PC-3 (cell line): Measurements from ENCODE around the gene DOCK4.

ENCODE experiments used
- CTCF ChIP-seq: fragments of 300-600 bp; sonication (generic); conservative IDR thresholded peaks from 2 replicates; pipeline ENCODE4 v1.5.1; 2017; ENCODE audit warnings: antibody characterized with exemption, low read depth, mild to moderate bottlenecking, low read length
- EZH2phosphoT487 ChIP-seq: fragments of 300-600 bp; sonication (generic); IDR thresholded peaks from 2 replicates; pipeline ENCODE4 v1.6.1; 2018; ENCODE audit warnings: mild to moderate bottlenecking, antibody characterized with exemption, low read length, borderline replicate concordance

GRCh38 chr7:111708072-111708471, 498.1 kb downstream of the DOCK4 start:
- TF ChIP-seq CTCF (no peak), EZH2phosphoT487 (no peak)
